SK-N-SH treated with all-trans-retinoic acid at 6 μM for 48 hours (cell line): Measurements from ENCODE around the gene IGFL4.

Experiments
- ATAC-seq: fragments of 200-7000 bp; cut with Tn5 transposase; 3 replicates; pipeline ENCODE4 v1.9.1; 2020; ENCODE audit warnings: mild to moderate bottlenecking, moderate library complexity
- ARNTL ChIP-seq: fragments of 450-650 bp; formaldehyde crosslinking; IDR thresholded peaks from 2 replicates; pipeline ENCODE4 v1.5.0; 2020; ENCODE audit warnings: low read depth, mild to moderate bottlenecking, moderate library complexity, borderline replicate concordance
- BACH2 ChIP-seq: fragments of 250-450 bp; sonication (Bioruptor Pico); IDR thresholded peaks from 2 replicates; pipeline ENCODE4 v1.9.0; 2021; ENCODE audit warnings: mild to moderate bottlenecking, borderline replicate concordance
- CSDC2 ChIP-seq: fragments of 250-450 bp; sonication (Bioruptor Pico); IDR thresholded peaks from 2 replicates; pipeline ENCODE4 v1.5.0; 2020; ENCODE audit warnings: mild to moderate bottlenecking, moderate library complexity
- CSRNP3 ChIP-seq: fragments of 250-450 bp; sonication (Bioruptor Pico); IDR thresholded peaks from 2 replicates; pipeline ENCODE4 v1.5.1; 2021; ENCODE audit warnings: mild to moderate bottlenecking, moderate library complexity
- ESRRG ChIP-seq: fragments of 250-450 bp; sonication (Bioruptor Pico); IDR thresholded peaks from 2 replicates; pipeline ENCODE4 v1.6.1; 2021; ENCODE audit warnings: mild to moderate bottlenecking
- GLIS3 ChIP-seq: fragments of 250-450 bp; sonication (Bioruptor Pico); IDR thresholded peaks from 2 replicates; pipeline ENCODE4 v1.5.0; 2020; ENCODE audit warnings: mild to moderate bottlenecking, moderate library complexity
- ISL1 ChIP-seq: fragments of 250-450 bp; sonication (Bioruptor Pico); IDR thresholded peaks from 2 replicates; pipeline ENCODE4 v2.1.2; 2022; ENCODE audit warnings: mild to moderate bottlenecking, moderate library complexity
- OSR1 ChIP-seq: fragments of 250-450 bp; sonication (Bioruptor Pico); IDR thresholded peaks from 2 replicates; pipeline ENCODE4 v1.8.0; 2022; ENCODE audit warnings: moderate library complexity, mild to moderate bottlenecking, inconsistent platforms
- PATZ1 ChIP-seq: fragments of 250-450 bp; sonication (Bioruptor Pico); IDR thresholded peaks from 2 replicates; pipeline ENCODE4 v1.8.0; 2020; ENCODE audit warnings: mild to moderate bottlenecking, moderate library complexity, borderline replicate concordance
- POU6F1 ChIP-seq: fragments of 250-450 bp; sonication (Bioruptor Pico); IDR thresholded peaks from 2 replicates; pipeline ENCODE4 v1.8.0; 2021; ENCODE audit warnings: low read depth, mild to moderate bottlenecking, moderate library complexity, borderline replicate concordance
- PPARA ChIP-seq: fragments of 250-450 bp; sonication (Bioruptor Pico); IDR thresholded peaks from 2 replicates; pipeline ENCODE4 v1.5.0; 2020; ENCODE audit warnings: mild to moderate bottlenecking, borderline replicate concordance
- RARB ChIP-seq: fragments of 250-450 bp; sonication (Bioruptor Pico); IDR thresholded peaks from 2 replicates; pipeline ENCODE4 v1.8.0; 2021; ENCODE audit warnings: mild to moderate bottlenecking, moderate library complexity
- SNAI2 ChIP-seq: fragments of 250-450 bp; sonication (Bioruptor Pico); IDR thresholded peaks from 2 replicates; pipeline ENCODE4 v1.5.0; 2020; ENCODE audit warnings: mild to moderate bottlenecking, moderate library complexity
- TCF4 ChIP-seq: fragments of 250-450 bp; sonication (Bioruptor Pico); IDR thresholded peaks from 2 replicates; pipeline ENCODE4 v1.8.0; 2021; ENCODE audit warnings: mild to moderate bottlenecking, moderate library complexity, borderline replicate concordance
- TOX ChIP-seq: fragments of 250-450 bp; sonication (Bioruptor Pico); IDR thresholded peaks from 2 replicates; pipeline ENCODE4 v1.8.0; 2021; ENCODE audit warnings: mild to moderate bottlenecking, moderate library complexity, borderline replicate concordance
- ZC3H10 ChIP-seq: fragments of 250-450 bp; sonication (Bioruptor Pico); IDR thresholded peaks from 2 replicates; pipeline ENCODE4 v1.5.1; 2021; ENCODE audit warnings: mild to moderate bottlenecking, moderate library complexity
- ZFP3 ChIP-seq: fragments of 250-450 bp; sonication (Bioruptor Pico); IDR thresholded peaks from 2 replicates; pipeline ENCODE4 v1.5.0; 2020; ENCODE audit warnings: mild to moderate bottlenecking, moderate library complexity
- ZFP30 ChIP-seq: fragments of 450-650 bp; formaldehyde crosslinking; IDR thresholded peaks from 2 replicates; pipeline ENCODE4 v1.5.0; 2022; ENCODE audit warnings: mild to moderate bottlenecking, moderate library complexity
- ZNF565 ChIP-seq: fragments of 450-650 bp; formaldehyde crosslinking; conservative IDR thresholded peaks from 2 replicates; pipeline ENCODE4 v1.5.0; 2020; ENCODE audit warnings: low read depth, mild to moderate bottlenecking, moderate library complexity
- ZNF70 ChIP-seq: fragments of 450-650 bp; formaldehyde crosslinking; IDR thresholded peaks from 2 replicates; pipeline ENCODE4 v1.5.0; 2020; ENCODE audit warnings: mild to moderate bottlenecking, moderate library complexity
- ZNF8 ChIP-seq: fragments of 450-650 bp; formaldehyde crosslinking; IDR thresholded peaks from 2 replicates; pipeline ENCODE4 v1.5.0; 2020; ENCODE audit warnings: mild to moderate bottlenecking, moderate library complexity
- TF ChIP-seq, protein P1 (sequence below): fragments of 250-450 bp; sonication (Bioruptor Pico); IDR thresholded peaks from 2 replicates; pipeline ENCODE4 v1.5.1; 2020; ENCODE audit warnings: low read depth, mild to moderate bottlenecking, moderate library complexity
- TF ChIP-seq, protein P2 (sequence below): fragments of 250-450 bp; sonication (Bioruptor Pico); IDR thresholded peaks from 2 replicates; pipeline ENCODE4 v1.5.0; 2020; ENCODE audit warnings: mild to moderate bottlenecking, moderate library complexity

Gene IGFL4

GRCh38 chr19:46043519-46043918, 2.7 kb upstream of the IGFL4 start:
- ATAC-seq = no peak

DNA sequence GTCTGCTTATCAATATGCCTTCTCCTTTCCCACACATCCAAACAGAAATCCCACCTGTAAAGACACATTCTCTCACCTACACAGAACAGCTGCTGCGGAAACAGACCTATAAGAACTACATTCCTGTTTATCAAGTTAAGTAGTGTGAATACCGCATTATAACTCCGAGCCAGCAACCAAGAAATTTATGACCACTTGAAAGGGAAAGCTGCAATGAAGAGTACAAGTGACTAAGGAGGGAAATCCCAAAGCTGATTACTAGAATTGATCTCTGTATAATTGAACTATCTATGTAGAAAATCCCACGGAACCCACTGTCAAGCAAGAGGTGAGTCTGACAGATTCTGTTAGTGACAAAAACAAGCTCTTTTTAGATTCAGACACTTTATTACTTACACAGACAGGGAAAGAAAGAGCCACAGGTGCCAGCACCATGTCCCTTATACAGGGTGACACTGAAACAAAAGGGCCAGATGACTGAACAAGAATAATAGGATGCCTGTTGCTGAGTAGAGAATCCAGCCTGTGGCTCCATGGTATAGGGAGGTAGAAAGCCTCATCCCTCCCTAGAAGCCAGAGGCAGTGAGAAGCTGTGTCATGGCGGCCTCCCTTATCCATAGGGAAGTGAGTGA, 1.6 kb upstream of the IGFL4 start:
- ATAC-seq = no peak
- TF ChIP-seq ZC3H10 (CRISPR knock-in tag) (no peak), RARB (CRISPR knock-in tag) (no peak)
- TF ChIP-seq, all 23 proteins: peak for 0

More at GRCh38 chr19:46043519-46043918, 2.7 kb upstream of the IGFL4 start:
- TF ChIP-seq ESRRG (CRISPR knock-in tag) = no peak
- no peak for TF ChIP-seq ZFP30 (CRISPR knock-in tag)
- no peak for TF ChIP-seq ARNTL (CRISPR knock-in tag)
- TF ChIP-seq BACH2 = no peak
- TF ChIP-seq CSDC2 = no peak
- no peak for TF ChIP-seq ZFP3 (CRISPR knock-in tag)
- TF ChIP-seq ZNF565 (CRISPR knock-in tag) = no peak
- no peak for TF ChIP-seq GLIS3
- TF ChIP-seq ZC3H10 (CRISPR knock-in tag) = no peak
- TF ChIP-seq, protein P1, sequence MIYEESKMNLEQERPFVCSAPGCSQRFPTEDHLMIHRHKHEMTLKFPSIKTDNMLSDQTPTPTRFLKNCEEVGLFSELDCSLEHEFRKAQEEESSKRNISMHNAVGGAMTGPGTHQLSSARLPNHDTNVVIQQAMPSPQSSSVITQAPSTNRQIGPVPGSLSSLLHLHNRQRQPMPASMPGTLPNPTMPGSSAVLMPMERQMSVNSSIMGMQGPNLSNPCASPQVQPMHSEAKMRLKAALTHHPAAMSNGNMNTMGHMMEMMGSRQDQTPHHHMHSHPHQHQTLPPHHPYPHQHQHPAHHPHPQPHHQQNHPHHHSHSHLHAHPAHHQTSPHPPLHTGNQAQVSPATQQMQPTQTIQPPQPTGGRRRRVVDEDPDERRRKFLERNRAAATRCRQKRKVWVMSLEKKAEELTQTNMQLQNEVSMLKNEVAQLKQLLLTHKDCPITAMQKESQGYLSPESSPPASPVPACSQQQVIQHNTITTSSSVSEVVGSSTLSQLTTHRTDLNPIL (CRISPR knock-in tag) = no peak
- TF ChIP-seq ZNF70 (CRISPR knock-in tag) = no peak
- no peak for TF ChIP-seq OSR1 (CRISPR knock-in tag)
- TF ChIP-seq RARB (CRISPR knock-in tag) = no peak
- TF ChIP-seq PPARA (CRISPR knock-in tag) = no peak
- TF ChIP-seq POU6F1 (CRISPR knock-in tag) = no peak
- TF ChIP-seq ISL1 = no peak
- no peak for TF ChIP-seq ZNF8 (CRISPR knock-in tag)
- TF ChIP-seq TOX (CRISPR knock-in tag) = no peak
- TF ChIP-seq CSRNP3 (CRISPR knock-in tag) = no peak
- TF ChIP-seq TCF4 (CRISPR knock-in tag) = no peak

- no peak for ATAC-seq
- TF ChIP-seq ZNF8 (CRISPR knock-in tag) = no peak
- TF ChIP-seq, protein P1 (CRISPR knock-in tag) = no peak
- TF ChIP-seq CSRNP3 (CRISPR knock-in tag) = no peak
- no peak for TF ChIP-seq ZNF70 (CRISPR knock-in tag)
- no peak for TF ChIP-seq RARB (CRISPR knock-in tag)
- TF ChIP-seq PATZ1 (CRISPR knock-in tag) = no peak
- TF ChIP-seq, protein P2, sequence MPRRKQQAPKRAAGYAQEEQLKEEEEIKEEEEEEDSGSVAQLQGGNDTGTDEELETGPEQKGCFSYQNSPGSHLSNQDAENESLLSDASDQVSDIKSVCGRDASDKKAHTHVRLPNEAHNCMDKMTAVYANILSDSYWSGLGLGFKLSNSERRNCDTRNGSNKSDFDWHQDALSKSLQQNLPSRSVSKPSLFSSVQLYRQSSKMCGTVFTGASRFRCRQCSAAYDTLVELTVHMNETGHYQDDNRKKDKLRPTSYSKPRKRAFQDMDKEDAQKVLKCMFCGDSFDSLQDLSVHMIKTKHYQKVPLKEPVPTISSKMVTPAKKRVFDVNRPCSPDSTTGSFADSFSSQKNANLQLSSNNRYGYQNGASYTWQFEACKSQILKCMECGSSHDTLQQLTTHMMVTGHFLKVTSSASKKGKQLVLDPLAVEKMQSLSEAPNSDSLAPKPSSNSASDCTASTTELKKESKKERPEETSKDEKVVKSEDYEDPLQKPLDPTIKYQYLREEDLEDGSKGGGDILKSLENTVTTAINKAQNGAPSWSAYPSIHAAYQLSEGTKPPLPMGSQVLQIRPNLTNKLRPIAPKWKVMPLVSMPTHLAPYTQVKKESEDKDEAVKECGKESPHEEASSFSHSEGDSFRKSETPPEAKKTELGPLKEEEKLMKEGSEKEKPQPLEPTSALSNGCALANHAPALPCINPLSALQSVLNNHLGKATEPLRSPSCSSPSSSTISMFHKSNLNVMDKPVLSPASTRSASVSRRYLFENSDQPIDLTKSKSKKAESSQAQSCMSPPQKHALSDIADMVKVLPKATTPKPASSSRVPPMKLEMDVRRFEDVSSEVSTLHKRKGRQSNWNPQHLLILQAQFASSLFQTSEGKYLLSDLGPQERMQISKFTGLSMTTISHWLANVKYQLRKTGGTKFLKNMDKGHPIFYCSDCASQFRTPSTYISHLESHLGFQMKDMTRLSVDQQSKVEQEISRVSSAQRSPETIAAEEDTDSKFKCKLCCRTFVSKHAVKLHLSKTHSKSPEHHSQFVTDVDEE = no peak
- TF ChIP-seq ESRRG (CRISPR knock-in tag) = no peak
- TF ChIP-seq ZFP30 (CRISPR knock-in tag) = no peak
- no peak for TF ChIP-seq POU6F1 (CRISPR knock-in tag)
- TF ChIP-seq SNAI2 (CRISPR knock-in tag) = no peak
- no peak for TF ChIP-seq GLIS3
- TF ChIP-seq TCF4 (CRISPR knock-in tag) = no peak
- no peak for TF ChIP-seq CSDC2
- TF ChIP-seq ZNF565 (CRISPR knock-in tag) = no peak
- TF ChIP-seq, all 23 proteins: peak for 0
Measured at GRCh38 chr19:46040125-46040524, 677 bp downstream of the IGFL4 start.
